ENCODE data around the gene CHDH.

CHDH gene

GRCh38 chr3:53843195-53844177, 2.7 kb downstream of the CHDH start:
- Histone ChIP-seq H2AFZ (ENCODE audit: low read depth, low read length) (no peak overlapping the region), H3K79me2 (ENCODE audit: insufficient read depth, low read length) (no peaks in the 10 kb centered on the region), H3K4me3 (ENCODE audit: low read depth in 1 of 2, low read length in 2 of 2) (no peak overlapping the region), H3K4me1 (ENCODE audit: insufficient read depth, low read length) (no peaks in the 10 kb centered on the region), H3K36me3 (ENCODE audit: insufficient read depth, low read length) (no peaks in the 10 kb centered on the region), H3K9me3 (ENCODE audit: insufficient read depth, low read length, severe bottlenecking) (no peaks in the 10 kb centered on the region), H3K4me2 (ENCODE audit: insufficient read depth, low read length) (no peak overlapping the region), H3K27me3 (ENCODE audit: insufficient read depth, low read length, poor library complexity) (no peaks in the 10 kb centered on the region), H3K27ac (ENCODE audit: low read length) (no peak overlapping the region), H4K20me1 (ENCODE audit: insufficient read depth, low read length) (no peaks in the 10 kb centered on the region), H3K9ac (ENCODE audit: low read depth, low read length) (no peak overlapping the region)
- TF ChIP-seq, protein P1, sequence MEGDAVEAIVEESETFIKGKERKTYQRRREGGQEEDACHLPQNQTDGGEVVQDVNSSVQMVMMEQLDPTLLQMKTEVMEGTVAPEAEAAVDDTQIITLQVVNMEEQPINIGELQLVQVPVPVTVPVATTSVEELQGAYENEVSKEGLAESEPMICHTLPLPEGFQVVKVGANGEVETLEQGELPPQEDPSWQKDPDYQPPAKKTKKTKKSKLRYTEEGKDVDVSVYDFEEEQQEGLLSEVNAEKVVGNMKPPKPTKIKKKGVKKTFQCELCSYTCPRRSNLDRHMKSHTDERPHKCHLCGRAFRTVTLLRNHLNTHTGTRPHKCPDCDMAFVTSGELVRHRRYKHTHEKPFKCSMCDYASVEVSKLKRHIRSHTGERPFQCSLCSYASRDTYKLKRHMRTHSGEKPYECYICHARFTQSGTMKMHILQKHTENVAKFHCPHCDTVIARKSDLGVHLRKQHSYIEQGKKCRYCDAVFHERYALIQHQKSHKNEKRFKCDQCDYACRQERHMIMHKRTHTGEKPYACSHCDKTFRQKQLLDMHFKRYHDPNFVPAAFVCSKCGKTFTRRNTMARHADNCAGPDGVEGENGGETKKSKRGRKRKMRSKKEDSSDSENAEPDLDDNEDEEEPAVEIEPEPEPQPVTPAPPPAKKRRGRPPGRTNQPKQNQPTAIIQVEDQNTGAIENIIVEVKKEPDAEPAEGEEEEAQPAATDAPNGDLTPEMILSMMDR (IDR thresholded peaks at IDR 0.05; ENCODE audit: borderline replicate concordance, extremely low read depth, low read length, poor library complexity, severe bottlenecking), result no peak
- TF ChIP-seq EZH2 (IDR thresholded peaks at IDR 0.05; ENCODE audit: borderline replicate concordance, low read depth, low read length, severe bottlenecking), result no peak
- ATAC-seq (ENCODE audit: insufficient read depth, low read depth), result no peak
- DNase-seq, result no peak

DNA sequence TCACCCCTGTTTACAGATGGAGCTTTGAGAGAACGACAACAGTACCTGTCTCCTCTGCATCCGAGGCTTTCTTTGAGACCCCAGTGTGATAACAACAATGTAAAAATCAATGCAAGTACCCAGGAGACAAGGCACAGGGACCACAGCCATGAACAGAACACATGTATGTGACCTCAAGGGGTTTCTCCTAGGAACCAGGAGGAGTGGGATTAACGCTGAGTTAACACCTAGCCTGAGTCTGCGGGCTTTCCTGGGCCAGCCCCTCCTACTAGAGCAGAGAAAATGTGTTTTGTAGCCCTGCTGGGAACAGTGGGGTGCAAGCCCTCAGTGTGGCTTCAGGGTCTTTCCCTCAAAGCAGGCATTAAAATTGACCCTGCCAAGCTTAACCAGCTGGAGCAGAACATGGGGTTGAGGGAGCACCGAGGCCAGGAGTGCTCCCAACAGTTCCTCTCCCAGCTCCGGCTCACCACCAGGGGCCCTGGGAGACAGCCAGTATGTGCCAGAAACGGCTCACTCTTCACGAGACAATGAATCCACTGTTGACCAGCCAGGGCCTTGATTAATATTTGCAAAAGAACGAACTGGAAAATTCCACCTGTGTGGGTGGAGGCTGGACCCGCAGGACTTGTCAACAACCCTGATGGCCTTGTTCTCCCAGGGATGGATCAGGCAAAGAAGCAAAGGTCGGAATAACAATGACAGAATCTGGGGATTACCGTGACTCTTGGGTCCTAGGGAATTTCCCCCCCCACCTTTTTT, 3.6 kb downstream of the CHDH start:
- no peaks in the 10 kb centered on the region for H3K27me3 ChIP-seq (ENCODE audit: insufficient read depth, low read length, poor library complexity)
- H3K4me1 ChIP-seq (ENCODE audit: insufficient read depth, low read length), result no peaks in the 10 kb centered on the region
- H3K4me3 ChIP-seq (ENCODE audit: low read depth in 1 of 2, low read length in 2 of 2), result no peak overlapping the region
- H3K36me3 ChIP-seq (ENCODE audit: insufficient read depth, low read length), result no peaks in the 10 kb centered on the region
- no peak for DNase-seq
- TF ChIP-seq, protein P1 (IDR thresholded peaks at IDR 0.05; ENCODE audit: borderline replicate concordance, extremely low read depth, low read length, poor library complexity, severe bottlenecking), result no peak
- no peak for TF ChIP-seq EZH2 (IDR thresholded peaks at IDR 0.05; ENCODE audit: borderline replicate concordance, low read depth, low read length, severe bottlenecking)
- no peak overlapping the region for H3K9ac ChIP-seq (ENCODE audit: low read depth, low read length)
- H3K27ac ChIP-seq (ENCODE audit: low read length), result no peak overlapping the region
- H3K79me2 ChIP-seq (ENCODE audit: insufficient read depth, low read length), result no peaks in the 10 kb centered on the region
- H2AFZ ChIP-seq (ENCODE audit: low read depth, low read length), result no peak overlapping the region
- H3K4me2 ChIP-seq (ENCODE audit: insufficient read depth, low read length), result no peak overlapping the region
- H3K9me3 ChIP-seq (ENCODE audit: insufficient read depth, low read length, severe bottlenecking), result no peaks in the 10 kb centered on the region
- ATAC-seq (ENCODE audit: insufficient read depth, low read depth), result no peak
- H4K20me1 ChIP-seq (ENCODE audit: insufficient read depth, low read length), result no peaks in the 10 kb centered on the region

DNA sequence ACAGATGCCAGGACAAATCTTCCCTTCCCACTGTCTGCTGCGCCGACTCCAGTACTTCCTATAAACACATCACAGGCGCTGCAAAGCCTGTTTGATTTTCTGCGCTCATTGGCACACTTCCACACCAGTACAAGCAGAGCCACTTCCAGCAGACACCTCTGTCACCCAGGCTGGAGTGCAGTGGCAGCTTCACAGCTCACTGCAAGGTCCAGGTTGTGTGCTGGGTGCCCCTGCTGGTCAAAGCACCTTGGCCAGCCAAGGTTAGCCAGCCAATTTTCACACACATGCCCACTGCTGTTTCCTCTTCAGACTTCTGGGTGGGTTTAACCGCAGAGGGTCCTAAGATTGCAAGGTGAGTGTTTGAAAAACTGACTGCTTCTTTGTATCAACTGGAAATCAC, 4.9 kb downstream of the CHDH start:
- H3K27ac ChIP-seq (ENCODE audit: low read length), result no peak overlapping the region

More for the DNA sequence above, 4.9 kb downstream of the CHDH start:
- TF ChIP-seq, protein P1 (IDR thresholded peaks at IDR 0.05; ENCODE audit: borderline replicate concordance, extremely low read depth, low read length, poor library complexity, severe bottlenecking), result no peak
- no peak for TF ChIP-seq EZH2 (IDR thresholded peaks at IDR 0.05; ENCODE audit: borderline replicate concordance, low read depth, low read length, severe bottlenecking)
- Histone ChIP-seq H4K20me1 (ENCODE audit: insufficient read depth, low read length) (no peaks in the 10 kb centered on the region; the same call in 1 of the 2 replicates), H3K36me3 (ENCODE audit: insufficient read depth, low read length) (no peaks in the 10 kb centered on the region), H3K4me2 (ENCODE audit: insufficient read depth, low read length) (no peak overlapping the region), H3K9ac (ENCODE audit: low read depth, low read length) (no peak overlapping the region), H3K4me1 (ENCODE audit: insufficient read depth, low read length) (no peaks in the 10 kb centered on the region), H3K4me3 (ENCODE audit: low read depth in 1 of 2, low read length in 2 of 2) (no peak overlapping the region), H3K9me3 (ENCODE audit: insufficient read depth, low read length, severe bottlenecking) (no peaks in the 10 kb centered on the region), H3K79me2 (ENCODE audit: insufficient read depth, low read length) (no peaks in the 10 kb centered on the region), H2AFZ (ENCODE audit: low read depth, low read length) (no peak overlapping the region), H3K27me3 (ENCODE audit: insufficient read depth, low read length, poor library complexity) (no peaks in the 10 kb centered on the region)
- DNase-seq, result no peak
- no peak for ATAC-seq (ENCODE audit: insufficient read depth, low read depth)
